IMR-90 (cell line): ENCODE results near the gene LCN2.
A peak's percentile ranks its signal among the peaks of the same experiment; 100 is the strongest.

Source experiments
- BHLHE40 ChIP-seq: fragments of 150-350 bp; IDR thresholded peaks from 2 replicates; pipeline ENCODE4 v1.6.1; 2016; ENCODE audit warnings: mild to moderate bottlenecking, low read depth, low read length
- MAFK ChIP-seq: IDR thresholded peaks from 2 replicates; pipeline ENCODE4 v1.6.1; 2012; ENCODE audit warnings: low read depth, low read length, improper control_type of control experiment
- POLR2A ChIP-seq: IDR thresholded peaks from 2 replicates; pipeline ENCODE4 v1.6.1; 2012; ENCODE audit warnings: mild to moderate bottlenecking, low read depth, low read length
- RFX5 ChIP-seq: IDR thresholded peaks from 2 replicates; pipeline ENCODE4 v1.8.0; 2012; ENCODE audit warnings: low read depth, mild to moderate bottlenecking, low read length, moderate library complexity
- SMC3 ChIP-seq: fragments of 150-350 bp; IDR thresholded peaks from 2 replicates; pipeline ENCODE4 v1.6.1; 2016; ENCODE audit warnings: low read depth, mild to moderate bottlenecking, antibody characterized with exemption, low read length, moderate library complexity
- TF ChIP-seq, protein P1 (sequence below): conservative IDR thresholded peaks from 2 replicates; pipeline ENCODE4 v1.5.1; 2012; ENCODE audit warnings: mild to moderate bottlenecking, low read depth, low read length, improper control_type of control experiment
- TF ChIP-seq, protein P2 (sequence below): fragments of 150-350 bp; IDR thresholded peaks from 2 replicates; pipeline ENCODE4 v1.6.1; 2016; ENCODE audit warnings: low read depth, mild to moderate bottlenecking, low read length, moderate library complexity, borderline replicate concordance

DNA sequence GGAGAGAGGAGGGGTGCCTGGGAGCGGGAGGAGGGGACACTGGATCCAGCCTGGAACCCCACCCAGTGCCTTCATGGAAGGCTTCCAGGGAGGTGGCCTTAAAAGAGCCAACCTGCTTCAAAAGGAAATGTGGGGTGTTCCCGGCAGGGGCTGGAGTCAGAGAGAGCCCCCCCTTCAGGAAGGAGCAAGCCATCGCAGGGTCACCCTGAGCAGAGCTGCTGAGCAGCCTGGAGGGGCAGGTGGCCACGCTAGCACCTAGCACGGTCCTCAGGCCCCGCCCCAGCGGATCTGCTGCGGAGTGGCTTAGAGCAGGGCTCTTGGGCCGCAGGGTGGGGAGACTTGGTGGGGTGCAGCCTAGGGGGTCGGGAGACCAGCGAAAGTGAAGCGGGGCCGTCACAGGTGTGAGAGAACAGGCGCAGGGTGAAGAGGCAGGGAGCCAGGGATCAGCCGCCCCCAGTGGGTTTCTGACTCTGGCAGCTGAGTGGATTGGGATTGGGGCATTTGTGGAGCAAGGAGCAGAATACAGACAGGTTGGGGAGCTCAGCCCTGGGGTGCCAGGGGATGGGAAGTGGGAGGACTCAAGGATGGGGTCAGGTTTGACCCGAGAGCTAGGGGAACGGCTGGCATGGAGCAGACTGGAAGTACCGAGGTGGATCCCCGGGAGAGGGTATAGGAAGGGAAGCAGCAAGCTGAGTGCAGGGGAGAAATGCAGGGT is 1.5 kb downstream of the LCN2 start:
- no peak for TF ChIP-seq BHLHE40
- TF ChIP-seq, protein P1, sequence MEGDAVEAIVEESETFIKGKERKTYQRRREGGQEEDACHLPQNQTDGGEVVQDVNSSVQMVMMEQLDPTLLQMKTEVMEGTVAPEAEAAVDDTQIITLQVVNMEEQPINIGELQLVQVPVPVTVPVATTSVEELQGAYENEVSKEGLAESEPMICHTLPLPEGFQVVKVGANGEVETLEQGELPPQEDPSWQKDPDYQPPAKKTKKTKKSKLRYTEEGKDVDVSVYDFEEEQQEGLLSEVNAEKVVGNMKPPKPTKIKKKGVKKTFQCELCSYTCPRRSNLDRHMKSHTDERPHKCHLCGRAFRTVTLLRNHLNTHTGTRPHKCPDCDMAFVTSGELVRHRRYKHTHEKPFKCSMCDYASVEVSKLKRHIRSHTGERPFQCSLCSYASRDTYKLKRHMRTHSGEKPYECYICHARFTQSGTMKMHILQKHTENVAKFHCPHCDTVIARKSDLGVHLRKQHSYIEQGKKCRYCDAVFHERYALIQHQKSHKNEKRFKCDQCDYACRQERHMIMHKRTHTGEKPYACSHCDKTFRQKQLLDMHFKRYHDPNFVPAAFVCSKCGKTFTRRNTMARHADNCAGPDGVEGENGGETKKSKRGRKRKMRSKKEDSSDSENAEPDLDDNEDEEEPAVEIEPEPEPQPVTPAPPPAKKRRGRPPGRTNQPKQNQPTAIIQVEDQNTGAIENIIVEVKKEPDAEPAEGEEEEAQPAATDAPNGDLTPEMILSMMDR = 0 out of 2 replicates have a peak, but pooled peaks have one; percentile 15
- TF ChIP-seq POLR2A = no peak
- no peak for TF ChIP-seq RFX5
- TF ChIP-seq, protein P2, sequence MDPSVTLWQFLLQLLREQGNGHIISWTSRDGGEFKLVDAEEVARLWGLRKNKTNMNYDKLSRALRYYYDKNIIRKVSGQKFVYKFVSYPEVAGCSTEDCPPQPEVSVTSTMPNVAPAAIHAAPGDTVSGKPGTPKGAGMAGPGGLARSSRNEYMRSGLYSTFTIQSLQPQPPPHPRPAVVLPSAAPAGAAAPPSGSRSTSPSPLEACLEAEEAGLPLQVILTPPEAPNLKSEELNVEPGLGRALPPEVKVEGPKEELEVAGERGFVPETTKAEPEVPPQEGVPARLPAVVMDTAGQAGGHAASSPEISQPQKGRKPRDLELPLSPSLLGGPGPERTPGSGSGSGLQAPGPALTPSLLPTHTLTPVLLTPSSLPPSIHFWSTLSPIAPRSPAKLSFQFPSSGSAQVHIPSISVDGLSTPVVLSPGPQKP = no peak
- no peak for TF ChIP-seq SMC3
- no peak for TF ChIP-seq MAFK
